Endothelial cell (in vitro differentiated cells): Measurements from ENCODE around the gene VWA7. TPM values are rescaled to one million over a fixed set of nuclear protein-coding genes. Genes with fewer than 3 reads are reported as not detected.

Experiments
- DNase-seq: peaks from one replicate; pipeline ENCODE4 v3.0.0; 2021; ENCODE audit warnings: low spot score
- H3K27ac Mint-ChIP-seq: one replicate; pipeline ENCODE4 v1.8.0; 2021; ENCODE audit warnings: mixed read lengths, inconsistent platforms; ENCODE audit not compliant: unreplicated experiment
- H3K27me3 Mint-ChIP-seq: one replicate; pipeline ENCODE4 v1.8.0; 2021; ENCODE audit warnings: mild to moderate bottlenecking, moderate library complexity, mixed read lengths, inconsistent platforms; ENCODE audit not compliant: unreplicated experiment
- H3K36me3 Mint-ChIP-seq: one replicate; pipeline ENCODE4 v1.8.0; 2021; ENCODE audit warnings: mild to moderate bottlenecking, low read depth, mixed read lengths, inconsistent platforms; ENCODE audit not compliant: unreplicated experiment
- H3K4me1 Mint-ChIP-seq: one replicate; pipeline ENCODE4 v1.8.0; 2021; ENCODE audit warnings: mild to moderate bottlenecking, mixed read lengths, inconsistent platforms; ENCODE audit not compliant: unreplicated experiment
- H3K4me3 Mint-ChIP-seq: one replicate; pipeline ENCODE4 v1.8.0; 2021; ENCODE audit warnings: mild to moderate bottlenecking, mixed read lengths, inconsistent platforms; ENCODE audit not compliant: unreplicated experiment
- H3K9me3 Mint-ChIP-seq: one replicate; pipeline ENCODE4 v1.8.0; 2021; ENCODE audit warnings: mixed read lengths, inconsistent platforms; ENCODE audit not compliant: unreplicated experiment
- CTCF ChIP-seq: fragments of 200-600 bp; sonication (generic); IDR thresholded peaks from one replicate; pipeline ENCODE4 v1.5.0; 2021; ENCODE audit warnings: antibody characterized with exemption; ENCODE audit not compliant: unreplicated experiment
- total RNA-seq: library from RNA; stranded (reverse); fragmentation: NEBNext Ultra II Directional; extraction: Animal tissue kit (Norgen Biotek cat#: 25700); gene quantifications from one replicate; pipeline ENCODE4 v1.2.1, GENCODE V29; 2021; ENCODE audit not compliant: unreplicated experiment

VWA7 gene
- total RNA-seq, 1 donor from 2014 or later, result 0.74 TPM

- TF ChIP-seq CTCF, result no peak
- peaks cover 45% of the 10 kb centered on the region for H3K4me1 Mint-ChIP-seq
- H3K27ac Mint-ChIP-seq, result no peak overlapping the region
- H3K9me3 Mint-ChIP-seq, result no peaks in the 10 kb centered on the region
- H3K27me3 Mint-ChIP-seq, result peaks cover 15% of the 10 kb centered on the region
- peak overlapping the region; percentile 15 for H3K4me3 Mint-ChIP-seq
- no peak for DNase-seq
- peaks cover 35% of the 10 kb centered on the region for H3K36me3 Mint-ChIP-seq
Observed at GRCh38 chr6:31732029-31732428, 45.1 kb downstream of the VWA7 start.

GRCh38 chr6:31730631-31731086, 46.5 kb downstream of the VWA7 start:
- H3K4me3 Mint-ChIP-seq, result peak overlapping the region; percentile 98
- H3K4me1 Mint-ChIP-seq, result peaks cover 49% of the 10 kb centered on the region
- no peaks in the 10 kb centered on the region for H3K9me3 Mint-ChIP-seq
- DNase-seq, result no peak
- H3K36me3 Mint-ChIP-seq, result peaks cover 44% of the 10 kb centered on the region
- peak overlapping the region; percentile 91 for H3K27ac Mint-ChIP-seq
- H3K27me3 Mint-ChIP-seq, result peaks cover 16% of the 10 kb centered on the region
- TF ChIP-seq CTCF, result no peak

- Mint-ChIP-seq H3K27me3 (peaks cover 16% of the 10 kb centered on the region), H3K4me1 (peaks cover 44% of the 10 kb centered on the region), H3K4me3 (peak overlapping the region; percentile 98), H3K9me3 (no peaks in the 10 kb centered on the region), H3K27ac (peak overlapping the region; percentile 91), H3K36me3 (peaks cover 43% of the 10 kb centered on the region)
- peak; percentile 92 for DNase-seq
- no peak for TF ChIP-seq CTCF
Observed at GRCh38 chr6:31729979-31730630, 47.0 kb downstream of the VWA7 start.

GRCh38 chr6:31729515-31729978, 47.6 kb downstream of the VWA7 start:
- Mint-ChIP-seq H3K27me3 (peaks cover 14% of the 10 kb centered on the region), H3K4me3 (peak overlapping the region; percentile 98), H3K9me3 (no peaks in the 10 kb centered on the region), H3K4me1 (peaks cover 44% of the 10 kb centered on the region), H3K36me3 (peaks cover 43% of the 10 kb centered on the region), H3K27ac (peak overlapping the region; percentile 91)
- TF ChIP-seq CTCF, result no peak
- DNase-seq, result peak; percentile 72

- no peak for TF ChIP-seq CTCF
- Mint-ChIP-seq H3K4me3 (peak within 1 kb of the TSS; percentile 98), H3K36me3 (peaks cover 43% of the 10 kb centered on the region), H3K4me1 (peaks cover 43% of the 10 kb centered on the region), H3K9me3 (no peaks in the 10 kb centered on the region), H3K27ac (peak within 1 kb of the TSS; percentile 91), H3K27me3 (peaks cover 11% of the 10 kb centered on the region)
- DNase-seq, result no peak
Observed at GRCh38 chr6:31728767-31729514, 48.2 kb downstream of the VWA7 start, which contains the start of gene DDAH2. DDAH2 (minus strand) TSS chr6:31729299; CDS start chr6:31729161, 138 bp downstream.
